Measurements from ENCODE around the gene EPC1. TPM values are rescaled to one million over a fixed set of nuclear protein-coding genes. Genes with fewer than 3 reads are reported as not detected.

Gene EPC1
- total and polyA plus RNA-seq, 9 of the 15 experiments (the other 6 are each of a cell fraction or from before 2014, with no cell fraction given): 7.0 to 43.6 (median 16.1) TPM

DNA sequence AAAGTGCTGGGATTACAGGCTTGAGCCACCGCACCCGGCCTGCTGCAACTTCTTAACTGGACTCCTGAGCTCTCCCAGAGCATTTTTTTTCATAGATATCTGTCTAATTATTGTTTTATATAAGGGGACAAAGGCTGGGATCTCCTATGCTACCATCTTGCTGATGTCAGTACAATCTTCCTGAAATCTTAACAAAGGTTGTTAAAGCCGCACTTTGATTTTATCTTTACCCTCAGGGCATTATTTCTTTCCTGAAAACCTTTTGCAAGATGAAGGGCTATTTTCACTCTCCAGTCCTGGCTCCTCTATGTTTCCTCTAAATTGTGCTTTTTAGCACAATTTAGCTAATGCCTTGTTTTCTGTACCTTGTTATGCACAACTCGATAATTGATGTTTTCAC lies 102.9 kb downstream of the EPC1 start (continued):
- no peak for TF ChIP-seq GTF3C2 (IDR thresholded peaks at IDR 0.05; ENCODE audit: borderline replicate concordance, extremely low read depth, insufficient read length)
- TF ChIP-seq RBM39 (optimal IDR thresholded peaks at IDR 0.05; ENCODE audit: low read depth, low read length): no peak
- TF ChIP-seq, protein P1, sequence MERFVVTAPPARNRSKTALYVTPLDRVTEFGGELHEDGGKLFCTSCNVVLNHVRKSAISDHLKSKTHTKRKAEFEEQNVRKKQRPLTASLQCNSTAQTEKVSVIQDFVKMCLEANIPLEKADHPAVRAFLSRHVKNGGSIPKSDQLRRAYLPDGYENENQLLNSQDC (CRISPR knock-in tag; IDR thresholded peaks at IDR 0.05): no peak

DNA sequence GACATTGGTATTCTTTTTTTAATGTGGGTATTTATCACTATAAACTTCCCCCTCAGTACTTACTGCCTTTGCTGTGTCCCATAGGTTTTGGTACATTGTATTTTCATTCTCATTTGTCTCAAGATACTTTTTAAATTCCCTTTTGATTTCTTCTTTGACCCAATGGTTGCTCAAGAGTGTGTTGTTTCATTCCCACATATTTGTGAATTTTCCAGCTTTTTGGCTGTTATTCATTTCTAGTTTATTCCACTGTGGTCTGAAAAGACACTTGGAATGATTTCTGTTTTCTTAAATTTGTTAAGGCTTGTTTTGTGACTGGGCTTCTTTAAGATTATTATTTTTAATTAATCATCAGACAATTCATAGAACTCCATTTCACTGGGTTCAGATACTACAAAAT lies 105.0 kb downstream of the EPC1 start:
- no peak overlapping the region for H3K4me3 ChIP-seq
- FAIRE-seq (no peak), DNase-seq (ENCODE audit: extremely low read depth in 1 of 4, low spot score in 3 of 4) (no peak), ATAC-seq (no peak)
- H3K27ac ChIP-seq (ENCODE audit: extremely low read depth, low read depth, low read length): no peak overlapping the region
- intact Hi-C loops (cut with micrococcal nuclease): no loop called here
- no peak overlapping the region for H3K4me2 ChIP-seq (ENCODE audit: insufficient read depth, low read length)
- no peak overlapping the region for H3K9ac ChIP-seq (ENCODE audit: insufficient read depth in 1 of 2, low read depth in 2 of 2, low read length in 2 of 2)
- no peaks in the 10 kb centered on the region for H3K9me3 ChIP-seq (replicated peaks; ENCODE audit: control insufficient read depth, insufficient read depth, low read depth, low read length)
- peaks cover 6% of the 10 kb centered on the region; the same call in 1 of the 2 replicates for H4K20me1 ChIP-seq (replicated peaks; ENCODE audit: control insufficient read depth, insufficient read depth, low read length)
- H2AFZ ChIP-seq (ENCODE audit: low read depth, low read length): no peak overlapping the region
- H3K79me2 ChIP-seq (ENCODE audit: control insufficient read depth, insufficient read depth, low read length): no peaks in the 10 kb centered on the region
- in situ Hi-C loops (cut with MboI): no loop called here
- no peak for TF ChIP-seq TCF7L2 (IDR thresholded peaks at IDR 0.05; ENCODE audit: low read depth, low read length)
- TF ChIP-seq HIVEP1 (CRISPR knock-in tag; IDR thresholded peaks at IDR 0.05): no peak
- no peak for TF ChIP-seq SMARCB1 (IDR thresholded peaks at IDR 0.05; ENCODE audit: insufficient read length, low read depth)
- no peak for TF ChIP-seq RAD51 (IDR thresholded peaks at IDR 0.05; ENCODE audit: borderline replicate concordance, low read depth)
- TF ChIP-seq ARHGAP35 (IDR thresholded peaks at IDR 0.05; ENCODE audit: partially characterized antibody): no peak
- no peak for TF ChIP-seq ZKSCAN1 (IDR thresholded peaks at IDR 0.05; ENCODE audit: low read depth, low read length)
- no peak for TF ChIP-seq C11orf30 (IDR thresholded peaks at IDR 0.05; ENCODE audit: low read depth)
- TF ChIP-seq ZNF324 (CRISPR knock-in tag; IDR thresholded peaks at IDR 0.05): no peak
- no peak for TF ChIP-seq KLF13 (tag; IDR thresholded peaks at IDR 0.05; ENCODE audit: borderline replicate concordance, low read depth)
- no peak for TF ChIP-seq ZZZ3 (IDR thresholded peaks at IDR 0.05)
- TF ChIP-seq LEF1 (IDR thresholded peaks at IDR 0.05): no peak
- TF ChIP-seq ZNF224 (CRISPR knock-in tag; IDR thresholded peaks at IDR 0.05): no peak
- TF ChIP-seq SP2 (IDR thresholded peaks at IDR 0.05; ENCODE audit: extremely low read depth, low read depth, low read length, poor library complexity, severe bottlenecking): no peak
- H3K4me1 ChIP-seq (replicated peaks in 1 of 2; ENCODE audit: control insufficient read depth in 2 of 2, insufficient read depth in 2 of 2, low read length in 2 of 2): no peaks in the 10 kb centered on the region
- POLR2A ChIA-PET: interaction anchor here (0.6 kb wide), 1 partner anchor 215 kb away, joined by 4 read pairs; no protein-coding TSS in a partner anchor
- CTCF ChIA-PET (ENCODE audit: low intra/inter-chr PET ratio): no interaction called here
- peaks cover 6 to 12% of the 10 kb centered on the region in 2 experiments; a peak in 4 of 5 replicates for H3K27me3 ChIP-seq (ENCODE audit: control insufficient read depth in 2 of 2, insufficient read depth in 2 of 2, low read length in 2 of 2)
- H3K9me1 ChIP-seq (ENCODE audit: control insufficient read depth, insufficient read depth, low read length): no peaks in the 10 kb centered on the region
- BruUV-seq (replicated peaks): no TSS peak
- no peaks in the 10 kb centered on the region for H3K36me3 ChIP-seq (ENCODE audit: control insufficient read depth, insufficient read depth, low read length)

All from K562 (cell line).